Omental fat pad (tissue), 4 donors: ENCODE results near the gene REEP1. TPM values are rescaled to one million over a fixed set of nuclear protein-coding genes. Genes with fewer than 3 reads are reported as not detected.
"Not testable (repeated sequence)": the region's sequence is repeated elsewhere in the genome, so short reads cannot be mapped to it uniquely, and the experiment has no call there.

Experiments used
- ATAC-seq: fragments of 150-250 bp; one replicate; pipeline ENCODE4 v1.9.1; 2016; ENCODE audit warnings: mild to moderate bottlenecking, moderate library complexity; ENCODE audit not compliant: low FRiP score
- DNase-seq: peaks from one replicate; pipeline ENCODE4 v3.0.0-alpha.2; 2019; ENCODE audit warnings: low spot score
- CTCF ChIP-seq, 3 donors: fragments of 450-650 bp; IDR thresholded peaks; one replicate each; pipeline ENCODE4 v1.5.1; 2016 to 2017; ENCODE audit warnings: antibody characterized with exemption in 3 of 3, mild to moderate bottlenecking in 3 of 3, moderate library complexity in 2 of 3
- total RNA-seq, 4 donors: library from RNA; depleted of rRNA; stranded (reverse); fragments of >200 nt; gene quantifications; one replicate each; pipeline ENCODE4 v1.1.0, GENCODE V29; 2016

REEP1 gene
- total RNA-seq, 4 donors from 2014 or later, result 2.5 to 15.4 (median 4.3) TPM

GRCh38 chr2:86352137-86352726 is 14.8 kb upstream of the REEP1 start:
- ATAC-seq, result no peak
- TF ChIP-seq CTCF (IDR thresholded peaks at IDR 0.05), result no peak
- DNase-seq, result no peak

- no peak for TF ChIP-seq CTCF (IDR thresholded peaks at IDR 0.05)
- DNase-seq, result no peak
- ATAC-seq, result no peak
These were observed 13.3 kb upstream of the REEP1 start for GRCh38 chr2:86350751-86351150.

GRCh38 chr2:86347401-86347800 is 10.0 kb upstream of the REEP1 start:
- TF ChIP-seq CTCF (IDR thresholded peaks at IDR 0.05), result no peak
- no peak for DNase-seq
- no peak for ATAC-seq

GRCh38 chr2:86345783-86346370 is 8.5 kb upstream of the REEP1 start:
- DNase-seq, ATAC-seq: not testable (repeated sequence)

- no peak for ATAC-seq
- TF ChIP-seq CTCF (IDR thresholded peaks at IDR 0.05), result no peak
These were observed 7.0 kb upstream of the REEP1 start for GRCh38 chr2:86344404-86344803.

GRCh38 chr2:86342488-86342887 is 5.1 kb upstream of the REEP1 start:
- no peak for TF ChIP-seq CTCF (IDR thresholded peaks at IDR 0.05)
- ATAC-seq, result no peak
- no peak for DNase-seq

More at GRCh38 chr2:86344404-86344803, 7.0 kb upstream of the REEP1 start:
- DNase-seq, result no peak

- DNase-seq (no peak), ATAC-seq (no peak)
- TF ChIP-seq CTCF (IDR thresholded peaks at IDR 0.05), result no peak
These were observed 4.0 kb upstream of the REEP1 start for GRCh38 chr2:86341470-86341869.
